Measurements from ENCODE around the gene TRIP10.
"Not testable (repeated sequence)": the region's sequence is repeated elsewhere in the genome, so short reads cannot be mapped to it uniquely, and the experiment has no call there.

The TRIP10 gene

GRCh38 chr19:6744381-6745301 lies 5.2 kb downstream of the TRIP10 start:
- no peak for DNase-seq

GRCh38 chr19:6745965-6746364 lies 6.5 kb downstream of the TRIP10 start:
- no peak for DNase-seq

- DNase-seq, result not testable (repeated sequence)
These were observed 9.1 kb downstream of the TRIP10 start for GRCh38 chr19:6748543-6748942.

GRCh38 chr19:6750062-6750461 lies 10.6 kb downstream of the TRIP10 start:
- no peak for DNase-seq

GRCh38 chr19:6751189-6751588 lies 11.7 kb downstream of the TRIP10 start:
- DNase-seq, result no peak

GRCh38 chr19:6752256-6753177 lies 13.0 kb downstream of the TRIP10 start:
- DNase-seq, result no peak

- DNase-seq, result no peak
These were observed 13.9 kb downstream of the TRIP10 start for GRCh38 chr19:6753178-6754031.

GRCh38 chr19:6754136-6754535 lies 14.7 kb downstream of the TRIP10 start:
- DNase-seq, result no peak

GRCh38 chr19:6754653-6755463 lies 15.4 kb downstream of the TRIP10 start:
- no peak for DNase-seq

- DNase-seq, result no peak
These were observed 21.1 kb downstream of the TRIP10 start for GRCh38 chr19:6760606-6761005.

GRCh38 chr19:6761053-6761676 lies 21.7 kb downstream of the TRIP10 start:
- DNase-seq, result no peak

GRCh38 chr19:6762253-6762797 lies 22.8 kb downstream of the TRIP10 start:
- DNase-seq, result not testable (repeated sequence)

GRCh38 chr19:6765738-6766356 lies 26.4 kb downstream of the TRIP10 start:
- no peak for DNase-seq

GRCh38 chr19:6766357-6767080 lies 27.0 kb downstream of the TRIP10 start:
- DNase-seq, result no peak

- DNase-seq, result no peak
These were observed 27.5 kb downstream of the TRIP10 start for GRCh38 chr19:6767081-6767356.

GRCh38 chr19:6767357-6768235 lies 28.1 kb downstream of the TRIP10 start, which contains the start of gene SH2D3A:
Gene SH2D3A (minus strand): TSS chr19:6767435. CDS start chr19:6763748, 3,687 bp downstream.
- DNase-seq, result no peak

- DNase-seq, result no peak
These were observed 28.8 kb downstream of the TRIP10 start for GRCh38 chr19:6768236-6768785.

- DNase-seq, result no peak
These were observed 29.6 kb downstream of the TRIP10 start for GRCh38 chr19:6769006-6769619.

Measured in NCI-H1092 (cell line).